HEK293 (cell line): ENCODE measurements around the gene C2orf49.

ENCODE experiments used
- CTCF ChIP-seq: fragments of 450-650 bp; formaldehyde crosslinking; IDR thresholded peaks from 2 replicates; pipeline ENCODE4 v1.5.1; 2016; ENCODE audit warnings: missing biosample characterization, missing genetic modification characterization
- ZNF366 ChIP-seq: fragments of 450-650 bp; formaldehyde crosslinking; conservative IDR thresholded peaks from 2 replicates; pipeline ENCODE4 v1.5.1; 2016; ENCODE audit warnings: missing biosample characterization, missing genetic modification characterization
- ZNF530 ChIP-seq: fragments of 450-650 bp; formaldehyde crosslinking; IDR thresholded peaks from 2 replicates; pipeline ENCODE4 v1.5.1; 2016; ENCODE audit warnings: low read depth, missing biosample characterization, missing genetic modification characterization
- ZNF561 ChIP-seq: fragments of 450-650 bp; IDR thresholded peaks from 2 replicates; pipeline ENCODE4 v1.5.1; 2018; ENCODE audit warnings: missing biosample characterization, missing genetic modification characterization, borderline replicate concordance

DNA sequence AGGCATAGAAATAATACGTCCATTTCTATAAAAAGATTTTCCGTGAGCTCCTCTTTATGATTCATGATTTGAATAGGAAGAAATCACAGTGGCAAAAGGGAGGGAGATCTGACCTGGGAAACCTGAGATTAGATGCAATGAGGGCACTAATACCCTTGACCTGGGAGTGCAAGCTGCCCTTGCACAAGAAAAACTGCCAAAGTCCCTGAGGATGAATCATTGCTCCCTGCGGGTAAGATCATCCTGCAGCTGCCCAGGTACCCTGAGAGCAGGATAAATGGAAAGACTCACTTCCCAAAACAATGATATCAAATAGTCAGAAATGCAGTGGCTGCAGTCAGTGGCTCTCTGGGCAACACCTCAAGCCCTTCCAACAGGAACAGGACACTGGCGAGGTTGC lies 49.9 kb downstream of the C2orf49 start:
- TF ChIP-seq ZNF561 (tag by site-specific recombination) (no peak), ZNF530 (tag by site-specific recombination) (no peak), ZNF366 (tag by site-specific recombination) (no peak), CTCF (tag by site-specific recombination) (no peak)
